ENCODE results near the gene TIA1.
"Not testable (repeated sequence)": the region's sequence is repeated elsewhere in the genome, so short reads cannot be mapped to it uniquely, and the experiment has no call there.

Gene TIA1, protein sequence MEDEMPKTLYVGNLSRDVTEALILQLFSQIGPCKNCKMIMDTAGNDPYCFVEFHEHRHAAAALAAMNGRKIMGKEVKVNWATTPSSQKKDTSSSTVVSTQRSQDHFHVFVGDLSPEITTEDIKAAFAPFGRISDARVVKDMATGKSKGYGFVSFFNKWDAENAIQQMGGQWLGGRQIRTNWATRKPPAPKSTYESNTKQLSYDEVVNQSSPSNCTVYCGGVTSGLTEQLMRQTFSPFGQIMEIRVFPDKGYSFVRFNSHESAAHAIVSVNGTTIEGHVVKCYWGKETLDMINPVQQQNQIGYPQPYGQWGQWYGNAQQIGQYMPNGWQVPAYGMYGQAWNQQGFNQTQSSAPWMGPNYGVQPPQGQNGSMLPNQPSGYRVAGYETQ

DNA sequence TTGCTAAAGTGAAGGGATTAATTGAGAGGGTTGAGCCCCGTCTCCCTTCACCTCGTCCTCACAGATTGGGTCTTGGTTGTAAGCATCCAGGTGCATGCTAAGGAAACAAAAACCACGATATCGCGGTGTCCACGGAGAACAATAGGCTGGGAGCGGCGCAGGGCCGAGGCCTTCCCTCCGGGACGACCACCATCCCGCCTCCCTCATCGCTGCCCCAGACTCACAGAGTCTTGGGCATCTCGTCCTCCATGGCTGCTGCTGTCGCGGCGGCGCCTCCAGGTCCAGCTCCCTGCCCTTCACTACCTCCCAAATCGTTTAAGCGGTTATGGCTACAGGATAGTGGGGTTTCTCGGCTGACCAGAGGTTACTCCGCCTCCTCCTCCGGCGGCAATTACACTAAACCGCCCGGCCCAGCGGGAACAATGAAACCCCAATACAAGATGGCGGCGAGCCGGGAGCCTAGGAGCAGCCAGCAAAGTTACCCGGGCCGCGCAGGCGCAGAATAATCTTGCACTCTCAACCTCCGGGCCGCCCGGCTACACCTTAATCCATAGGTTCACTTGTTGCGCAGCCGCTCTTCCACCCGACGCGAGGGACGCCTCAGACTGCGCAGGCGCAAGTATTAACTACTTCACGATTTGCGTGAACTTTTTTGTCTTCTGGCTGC is at the start of gene TIA1:
Gene TIA1, minus strand, starts transcription at position 448 of the 667 bp plus-strand sequence. Its CDS starts 198 bp downstream, at position 250.
- TF ChIP-seq, protein P1, sequence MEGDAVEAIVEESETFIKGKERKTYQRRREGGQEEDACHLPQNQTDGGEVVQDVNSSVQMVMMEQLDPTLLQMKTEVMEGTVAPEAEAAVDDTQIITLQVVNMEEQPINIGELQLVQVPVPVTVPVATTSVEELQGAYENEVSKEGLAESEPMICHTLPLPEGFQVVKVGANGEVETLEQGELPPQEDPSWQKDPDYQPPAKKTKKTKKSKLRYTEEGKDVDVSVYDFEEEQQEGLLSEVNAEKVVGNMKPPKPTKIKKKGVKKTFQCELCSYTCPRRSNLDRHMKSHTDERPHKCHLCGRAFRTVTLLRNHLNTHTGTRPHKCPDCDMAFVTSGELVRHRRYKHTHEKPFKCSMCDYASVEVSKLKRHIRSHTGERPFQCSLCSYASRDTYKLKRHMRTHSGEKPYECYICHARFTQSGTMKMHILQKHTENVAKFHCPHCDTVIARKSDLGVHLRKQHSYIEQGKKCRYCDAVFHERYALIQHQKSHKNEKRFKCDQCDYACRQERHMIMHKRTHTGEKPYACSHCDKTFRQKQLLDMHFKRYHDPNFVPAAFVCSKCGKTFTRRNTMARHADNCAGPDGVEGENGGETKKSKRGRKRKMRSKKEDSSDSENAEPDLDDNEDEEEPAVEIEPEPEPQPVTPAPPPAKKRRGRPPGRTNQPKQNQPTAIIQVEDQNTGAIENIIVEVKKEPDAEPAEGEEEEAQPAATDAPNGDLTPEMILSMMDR (conservative IDR thresholded peaks at IDR 0.05; ENCODE audit: control insufficient read depth, insufficient read depth, low read depth, low read length), result no peak
- peak within 1 kb of the TSS; percentile 68 for H3K4me3 ChIP-seq (ENCODE audit: control insufficient read depth, low read depth, low read length)
- DNase-seq (ENCODE audit: low read depth), result peak; percentile 97

DNA sequence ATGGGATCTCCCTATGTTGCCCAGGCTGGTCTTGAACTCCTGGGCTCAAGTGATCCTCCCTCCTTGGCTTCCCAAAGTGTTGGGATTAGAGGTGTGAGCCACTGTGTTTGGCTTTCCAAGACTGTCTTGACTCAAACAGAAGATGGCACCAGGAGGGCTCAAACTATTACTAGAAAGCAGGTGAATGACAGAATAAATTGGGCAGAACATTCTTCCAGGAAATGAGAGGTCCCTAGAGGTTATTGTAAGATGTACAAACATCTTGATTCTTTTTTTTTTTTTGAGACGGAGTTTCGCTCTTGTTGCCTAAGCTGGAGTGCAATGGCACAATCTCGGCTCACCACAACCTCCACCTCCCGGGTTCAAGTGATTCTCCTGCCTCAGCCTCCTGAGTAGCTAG is 49.4 kb upstream of the TIA1 start:
- not testable (repeated sequence) for DNase-seq (ENCODE audit: low read depth); H3K4me3 ChIP-seq (ENCODE audit: control insufficient read depth, low read depth, low read length)

GRCh38 chr2:70283500-70284191 is 35.2 kb upstream of the TIA1 start:
- TF ChIP-seq, protein P1 (conservative IDR thresholded peaks at IDR 0.05; ENCODE audit: control insufficient read depth, insufficient read depth, low read depth, low read length), result no peak
- no peak overlapping the region for H3K4me3 ChIP-seq (ENCODE audit: control insufficient read depth, low read depth, low read length)
- DNase-seq (ENCODE audit: low read depth), result no peak

DNA sequence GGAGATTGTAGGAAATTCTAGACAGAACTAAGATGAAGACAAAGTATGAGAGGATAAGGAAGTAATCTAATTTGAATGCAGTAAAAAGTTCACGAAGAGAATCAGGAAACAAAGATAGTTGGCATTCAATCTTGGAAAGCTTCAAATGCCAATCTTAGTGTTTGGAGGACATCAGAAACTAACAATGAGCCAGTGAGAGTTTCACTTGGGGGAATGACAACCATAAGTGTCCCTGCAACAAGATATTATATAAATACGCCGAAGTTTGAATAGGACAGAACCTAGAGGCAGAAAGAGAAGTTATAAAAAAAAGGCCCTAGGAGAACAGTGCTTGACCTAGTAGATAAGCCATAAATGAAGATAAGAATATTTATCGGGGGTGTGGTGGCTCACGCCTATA is 34.0 kb upstream of the TIA1 start:
- DNase-seq (ENCODE audit: low read depth), result no peak
- H3K4me3 ChIP-seq (ENCODE audit: control insufficient read depth, low read depth, low read length), result no peak overlapping the region
- TF ChIP-seq, protein P1 (conservative IDR thresholded peaks at IDR 0.05; ENCODE audit: control insufficient read depth, insufficient read depth, low read depth, low read length), result no peak

GRCh38 chr2:70280242-70280798 is 31.9 kb upstream of the TIA1 start:
- no peak for DNase-seq (ENCODE audit: low read depth)
- no peak overlapping the region for H3K4me3 ChIP-seq (ENCODE audit: control insufficient read depth, low read depth, low read length)
- TF ChIP-seq, protein P1 (conservative IDR thresholded peaks at IDR 0.05; ENCODE audit: control insufficient read depth, insufficient read depth, low read depth, low read length), result no peak

DNA sequence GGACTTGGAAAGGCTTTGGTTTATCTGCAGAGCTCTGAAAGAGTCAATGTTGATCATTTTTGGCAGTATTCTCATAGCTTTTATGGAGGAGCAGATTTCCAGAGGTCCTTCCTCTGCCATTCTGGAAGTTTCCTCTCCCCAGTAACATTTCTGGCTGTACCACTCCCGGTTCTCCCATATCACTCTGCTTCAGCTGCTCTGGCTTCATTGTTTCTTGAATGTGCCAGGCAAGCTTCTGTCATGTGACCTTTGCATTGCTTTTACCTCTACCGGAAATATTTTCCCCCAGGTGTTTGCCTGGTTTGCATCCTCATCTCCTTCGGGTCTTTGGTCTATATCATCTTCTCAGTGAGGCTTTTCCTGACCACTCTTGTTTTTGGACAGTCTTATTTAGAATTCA is 21.9 kb upstream of the TIA1 start:
- no peak for DNase-seq (ENCODE audit: low read depth)
- TF ChIP-seq, protein P1 (conservative IDR thresholded peaks at IDR 0.05; ENCODE audit: control insufficient read depth, insufficient read depth, low read depth, low read length), result no peak
- H3K4me3 ChIP-seq (ENCODE audit: control insufficient read depth, low read depth, low read length), result no peak overlapping the region

DNA sequence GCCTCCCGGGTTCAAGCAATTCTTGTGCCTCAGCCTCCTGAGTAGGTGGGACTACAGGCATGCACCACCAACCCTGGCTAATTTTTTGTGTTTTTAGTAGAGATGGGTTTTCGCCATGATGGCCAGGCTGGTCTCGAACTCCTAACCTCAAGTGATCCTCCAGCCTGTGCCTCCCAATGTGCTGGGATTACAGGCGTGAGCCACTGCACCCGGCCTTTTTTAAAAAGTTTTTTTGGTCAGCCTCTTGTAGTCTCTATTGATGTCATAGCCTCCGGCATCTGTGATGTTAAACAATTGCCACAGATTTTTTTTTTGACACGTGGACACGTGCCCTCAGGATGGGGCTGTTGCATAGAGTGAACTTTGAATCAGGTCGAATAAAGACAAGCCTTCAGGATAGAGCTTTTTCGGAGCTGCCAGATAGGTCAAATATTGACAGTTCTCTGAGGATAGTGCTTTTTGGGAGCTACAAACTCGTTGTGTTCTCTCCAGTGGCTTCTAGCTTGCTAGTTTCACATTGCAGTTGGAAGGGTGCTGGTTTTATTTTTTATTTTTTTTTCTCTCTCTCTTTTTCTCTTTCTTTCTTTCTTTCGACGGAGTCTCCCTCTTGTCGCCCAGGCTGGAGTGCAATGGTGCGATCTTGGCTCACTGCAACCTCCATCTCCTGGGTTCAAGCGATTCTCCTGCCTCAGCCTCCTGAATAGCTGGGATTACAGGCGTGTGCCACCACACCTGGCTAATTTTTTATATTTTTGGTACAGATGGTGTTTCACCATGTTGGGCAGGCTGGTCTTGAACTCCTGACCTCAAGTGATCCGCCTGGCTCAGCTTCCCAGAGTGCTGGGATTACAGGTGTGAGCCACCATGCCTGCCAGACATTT is 21.2 kb upstream of the TIA1 start:
- DNase-seq (ENCODE audit: low read depth); H3K4me3 ChIP-seq (ENCODE audit: control insufficient read depth, low read depth, low read length): not testable (repeated sequence)

DNA sequence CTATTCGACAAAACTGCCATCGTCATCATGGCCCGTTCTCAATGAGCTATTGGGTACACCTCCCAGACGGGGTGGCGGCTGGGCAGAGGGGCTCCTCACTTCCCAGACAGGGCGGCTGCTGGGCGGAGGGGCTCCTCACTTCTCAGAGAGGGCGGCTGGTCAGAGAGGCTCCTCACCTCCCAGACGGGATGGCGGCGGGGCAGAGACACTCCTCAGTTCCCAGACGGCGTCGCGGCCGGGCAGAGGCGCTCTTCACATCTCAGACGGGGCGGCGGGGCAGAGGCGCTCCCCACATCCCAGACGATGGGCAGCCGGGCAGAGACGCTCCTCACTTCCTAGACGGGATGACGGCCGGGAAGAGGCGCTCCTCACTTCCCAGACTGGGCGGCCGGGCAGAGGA is 18.5 kb upstream of the TIA1 start:
- H3K4me3 ChIP-seq (ENCODE audit: control insufficient read depth, low read depth, low read length); DNase-seq (ENCODE audit: low read depth): not testable (repeated sequence)
